HEK293 (cell line): ENCODE results near the gene GUCA1A.

ENCODE experiments used
- BCL11A ChIP-seq: fragments of 450-650 bp; formaldehyde crosslinking; IDR thresholded peaks from 2 replicates; pipeline ENCODE4 v1.5.1; 2016; ENCODE audit warnings: low read depth, missing biosample characterization, missing genetic modification characterization
- FEZF1 ChIP-seq: fragments of 450-650 bp; formaldehyde crosslinking; IDR thresholded peaks from 2 replicates; pipeline ENCODE4 v1.5.1; 2016; ENCODE audit warnings: missing biosample characterization, missing genetic modification characterization
- GLIS1 ChIP-seq: fragments of 450-650 bp; formaldehyde crosslinking; IDR thresholded peaks from 2 replicates; pipeline ENCODE4 v1.5.1; 2016; ENCODE audit warnings: missing biosample characterization, missing genetic modification characterization
- KLF7 ChIP-seq: fragments of 450-650 bp; formaldehyde crosslinking; IDR thresholded peaks from 2 replicates; pipeline ENCODE4 v1.5.1; 2016; ENCODE audit warnings: missing biosample characterization, missing genetic modification characterization, borderline replicate concordance
- SCRT1 ChIP-seq: fragments of 450-650 bp; formaldehyde crosslinking; IDR thresholded peaks from 2 replicates; pipeline ENCODE4 v1.5.1; 2016; ENCODE audit warnings: missing biosample characterization, missing genetic modification characterization, borderline replicate concordance
- SP2 ChIP-seq: fragments of 450-650 bp; formaldehyde crosslinking; IDR thresholded peaks from 2 replicates; pipeline ENCODE4 v1.5.1; 2016; ENCODE audit warnings: missing biosample characterization, missing genetic modification characterization
- YY2 ChIP-seq: fragments of 450-650 bp; formaldehyde crosslinking; IDR thresholded peaks from 2 replicates; pipeline ENCODE4 v1.5.1; 2016; ENCODE audit warnings: missing biosample characterization, missing genetic modification characterization
- ZBTB20 ChIP-seq: fragments of 450-650 bp; formaldehyde crosslinking; IDR thresholded peaks from 2 replicates; pipeline ENCODE4 v1.5.1; 2016; ENCODE audit warnings: missing biosample characterization, missing genetic modification characterization
- ZNF133 ChIP-seq: fragments of 450-650 bp; formaldehyde crosslinking; IDR thresholded peaks from 2 replicates; pipeline ENCODE4 v1.5.1; 2016; ENCODE audit warnings: missing biosample characterization, missing genetic modification characterization
- ZNF155 ChIP-seq: fragments of 450-650 bp; formaldehyde crosslinking; IDR thresholded peaks from 2 replicates; pipeline ENCODE4 v1.5.1; 2016; ENCODE audit warnings: missing biosample characterization, missing genetic modification characterization
- ZNF311 ChIP-seq: fragments of 450-650 bp; formaldehyde crosslinking; IDR thresholded peaks from 2 replicates; pipeline ENCODE4 v1.5.1; 2017; ENCODE audit warnings: missing biosample characterization, missing genetic modification characterization, borderline replicate concordance
- ZNF324 ChIP-seq: fragments of 450-650 bp; formaldehyde crosslinking; IDR thresholded peaks from 2 replicates; pipeline ENCODE4 v1.5.1; 2016; ENCODE audit warnings: missing biosample characterization, missing genetic modification characterization
- ZNF335 ChIP-seq: fragments of 450-650 bp; formaldehyde crosslinking; conservative IDR thresholded peaks from 2 replicates; pipeline ENCODE4 v1.5.1; 2016; ENCODE audit warnings: missing biosample characterization, missing genetic modification characterization
- ZNF354C ChIP-seq: fragments of 450-650 bp; formaldehyde crosslinking; IDR thresholded peaks from 2 replicates; pipeline ENCODE4 v1.5.1; 2016; ENCODE audit warnings: missing biosample characterization, missing genetic modification characterization, low read depth, borderline replicate concordance
- ZNF404 ChIP-seq: fragments of 450-650 bp; formaldehyde crosslinking; IDR thresholded peaks from 2 replicates; pipeline ENCODE4 v1.5.1; 2017; ENCODE audit warnings: missing biosample characterization, missing genetic modification characterization
- ZNF426 ChIP-seq: fragments of 450-650 bp; formaldehyde crosslinking; IDR thresholded peaks from 2 replicates; pipeline ENCODE4 v1.5.1; 2017; ENCODE audit warnings: missing biosample characterization, missing genetic modification characterization, mild to moderate bottlenecking, inconsistent platforms, moderate library complexity
- ZNF501 ChIP-seq: fragments of 450-650 bp; formaldehyde crosslinking; IDR thresholded peaks from 2 replicates; pipeline ENCODE4 v1.5.1; 2016; ENCODE audit warnings: missing biosample characterization, missing genetic modification characterization
- ZNF585B ChIP-seq: fragments of 450-650 bp; formaldehyde crosslinking; IDR thresholded peaks from 2 replicates; pipeline ENCODE4 v1.5.1; 2016; ENCODE audit warnings: missing biosample characterization, missing genetic modification characterization
- ZNF654 ChIP-seq: fragments of 450-650 bp; formaldehyde crosslinking; IDR thresholded peaks from 2 replicates; pipeline ENCODE4 v1.5.1; 2016; ENCODE audit warnings: low read depth, missing biosample characterization, missing genetic modification characterization
- ZNF664 ChIP-seq: fragments of 450-650 bp; formaldehyde crosslinking; IDR thresholded peaks from 2 replicates; pipeline ENCODE4 v1.5.1; 2016; ENCODE audit warnings: missing biosample characterization, missing genetic modification characterization
- ZNF747 ChIP-seq: fragments of 450-650 bp; formaldehyde crosslinking; IDR thresholded peaks from 2 replicates; pipeline ENCODE4 v1.5.1; 2016; ENCODE audit warnings: missing biosample characterization, missing genetic modification characterization
- ZNF76 ChIP-seq: fragments of 450-650 bp; formaldehyde crosslinking; IDR thresholded peaks from 2 replicates; pipeline ENCODE4; 2016; ENCODE audit warnings: low read depth, missing biosample characterization, missing genetic modification characterization, borderline replicate concordance
- ZNF768 ChIP-seq: fragments of 450-650 bp; formaldehyde crosslinking; IDR thresholded peaks from 2 replicates; pipeline ENCODE4 v1.5.1; 2018; ENCODE audit warnings: missing biosample characterization, mild to moderate bottlenecking, missing genetic modification characterization
- ZNF792 ChIP-seq: fragments of 450-650 bp; formaldehyde crosslinking; IDR thresholded peaks from 2 replicates; pipeline ENCODE4 v1.5.1; 2016; ENCODE audit warnings: missing biosample characterization, missing genetic modification characterization
- ZSCAN30 ChIP-seq: fragments of 450-650 bp; IDR thresholded peaks from 2 replicates; pipeline ENCODE4 v1.5.1; 2018; ENCODE audit warnings: missing biosample characterization, mild to moderate bottlenecking, missing genetic modification characterization, moderate library complexity
- ZXDB ChIP-seq: fragments of 450-650 bp; formaldehyde crosslinking; IDR thresholded peaks from 2 replicates; pipeline ENCODE4 v1.5.1; 2016; ENCODE audit warnings: missing biosample characterization, missing genetic modification characterization
- TF ChIP-seq, protein P1 (sequence below): fragments of 450-650 bp; formaldehyde crosslinking; IDR thresholded peaks from 2 replicates; pipeline ENCODE4 v1.5.1; 2016; ENCODE audit warnings: missing biosample characterization, missing genetic modification characterization, borderline replicate concordance
- TF ChIP-seq, protein P2 (sequence below): fragments of 450-650 bp; formaldehyde crosslinking; IDR thresholded peaks from 2 replicates; pipeline ENCODE4; 2016; ENCODE audit warnings: missing biosample characterization, missing genetic modification characterization
- TF ChIP-seq, protein P3 (sequence below): fragments of 450-650 bp; formaldehyde crosslinking; IDR thresholded peaks from 2 replicates; pipeline ENCODE4 v1.5.1; 2016; ENCODE audit warnings: missing biosample characterization, missing genetic modification characterization, borderline replicate concordance
- TF ChIP-seq, protein P4 (sequence below): fragments of 450-650 bp; formaldehyde crosslinking; IDR thresholded peaks from 2 replicates; pipeline ENCODE4 v1.5.1; 2017; ENCODE audit warnings: missing biosample characterization, missing genetic modification characterization
- TF ChIP-seq, protein P5 (sequence below): fragments of 450-650 bp; formaldehyde crosslinking; IDR thresholded peaks from 2 replicates; pipeline ENCODE4 v1.5.1; 2016; ENCODE audit warnings: missing biosample characterization, missing genetic modification characterization
- TF ChIP-seq, protein P6 (sequence below): fragments of 450-650 bp; formaldehyde crosslinking; IDR thresholded peaks from 2 replicates; pipeline ENCODE4 v1.5.1; 2016; ENCODE audit warnings: missing biosample characterization, missing genetic modification characterization

The GUCA1A gene

DNA sequence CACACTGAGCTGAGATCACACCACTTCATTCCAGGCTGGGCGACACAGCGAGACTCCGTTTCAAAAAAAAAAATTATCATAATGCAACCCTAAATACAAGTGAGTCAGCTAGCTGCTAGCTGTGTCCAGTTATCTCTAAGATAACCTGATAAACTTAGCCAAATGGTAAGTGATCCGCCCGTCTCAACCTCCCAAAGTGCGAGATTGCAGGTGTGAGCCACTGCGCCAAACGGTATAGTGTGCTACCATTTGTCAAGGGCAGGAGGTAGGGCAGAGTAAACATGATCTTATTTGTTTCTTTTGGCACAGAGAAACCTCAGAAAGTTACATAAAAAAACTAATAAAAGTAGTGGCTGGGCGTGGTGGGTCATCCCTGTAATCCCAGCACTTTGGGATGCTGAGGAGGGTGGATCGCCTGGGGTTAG is 26.0 kb upstream of the GUCA1A start (continued):
- TF ChIP-seq SCRT1 (tag by site-specific recombination), result no peak
- no peak for TF ChIP-seq BCL11A (tag by site-specific recombination)
- TF ChIP-seq ZNF792, result no peak
- no peak for TF ChIP-seq ZNF747 (tag by site-specific recombination)
- no peak for TF ChIP-seq ZNF76 (tag by site-specific recombination)
- no peak for TF ChIP-seq ZNF311 (tag by site-specific recombination)
- peak; percentile 46; the same call in 1 of the 2 replicates for TF ChIP-seq ZSCAN30 (tag by site-specific recombination)
- TF ChIP-seq ZXDB (tag by site-specific recombination), result peak; percentile 88
- no peak for TF ChIP-seq ZNF585B
- no peak for TF ChIP-seq YY2
- TF ChIP-seq, protein P1, sequence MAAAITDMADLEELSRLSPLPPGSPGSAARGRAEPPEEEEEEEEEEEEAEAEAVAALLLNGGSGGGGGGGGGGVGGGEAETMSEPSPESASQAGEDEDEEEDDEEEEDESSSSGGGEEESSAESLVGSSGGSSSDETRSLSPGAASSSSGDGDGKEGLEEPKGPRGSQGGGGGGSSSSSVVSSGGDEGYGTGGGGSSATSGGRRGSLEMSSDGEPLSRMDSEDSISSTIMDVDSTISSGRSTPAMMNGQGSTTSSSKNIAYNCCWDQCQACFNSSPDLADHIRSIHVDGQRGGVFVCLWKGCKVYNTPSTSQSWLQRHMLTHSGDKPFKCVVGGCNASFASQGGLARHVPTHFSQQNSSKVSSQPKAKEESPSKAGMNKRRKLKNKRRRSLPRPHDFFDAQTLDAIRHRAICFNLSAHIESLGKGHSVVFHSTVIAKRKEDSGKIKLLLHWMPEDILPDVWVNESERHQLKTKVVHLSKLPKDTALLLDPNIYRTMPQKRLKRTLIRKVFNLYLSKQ (tag by site-specific recombination), result no peak
- TF ChIP-seq KLF7 (tag by site-specific recombination), result peak; percentile 97; the same call in 1 of the 2 replicates
- TF ChIP-seq, protein P2, sequence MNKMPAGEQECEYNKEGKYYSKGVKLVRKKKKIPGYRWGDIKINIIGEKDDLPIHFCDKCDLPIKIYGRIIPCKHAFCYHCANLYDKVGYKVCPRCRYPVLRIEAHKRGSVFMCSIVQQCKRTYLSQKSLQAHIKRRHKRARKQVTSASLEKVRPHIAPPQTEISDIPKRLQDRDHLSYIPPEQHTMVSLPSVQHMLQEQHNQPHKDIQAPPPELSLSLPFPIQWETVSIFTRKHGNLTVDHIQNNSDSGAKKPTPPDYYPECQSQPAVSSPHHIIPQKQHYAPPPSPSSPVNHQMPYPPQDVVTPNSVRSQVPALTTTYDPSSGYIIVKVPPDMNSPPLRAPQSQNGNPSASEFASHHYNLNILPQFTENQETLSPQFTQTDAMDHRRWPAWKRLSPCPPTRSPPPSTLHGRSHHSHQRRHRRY (tag by site-specific recombination), result no peak
- TF ChIP-seq ZBTB20 (tag by site-specific recombination), result no peak
- TF ChIP-seq ZNF155, result no peak
- TF ChIP-seq, protein P3, sequence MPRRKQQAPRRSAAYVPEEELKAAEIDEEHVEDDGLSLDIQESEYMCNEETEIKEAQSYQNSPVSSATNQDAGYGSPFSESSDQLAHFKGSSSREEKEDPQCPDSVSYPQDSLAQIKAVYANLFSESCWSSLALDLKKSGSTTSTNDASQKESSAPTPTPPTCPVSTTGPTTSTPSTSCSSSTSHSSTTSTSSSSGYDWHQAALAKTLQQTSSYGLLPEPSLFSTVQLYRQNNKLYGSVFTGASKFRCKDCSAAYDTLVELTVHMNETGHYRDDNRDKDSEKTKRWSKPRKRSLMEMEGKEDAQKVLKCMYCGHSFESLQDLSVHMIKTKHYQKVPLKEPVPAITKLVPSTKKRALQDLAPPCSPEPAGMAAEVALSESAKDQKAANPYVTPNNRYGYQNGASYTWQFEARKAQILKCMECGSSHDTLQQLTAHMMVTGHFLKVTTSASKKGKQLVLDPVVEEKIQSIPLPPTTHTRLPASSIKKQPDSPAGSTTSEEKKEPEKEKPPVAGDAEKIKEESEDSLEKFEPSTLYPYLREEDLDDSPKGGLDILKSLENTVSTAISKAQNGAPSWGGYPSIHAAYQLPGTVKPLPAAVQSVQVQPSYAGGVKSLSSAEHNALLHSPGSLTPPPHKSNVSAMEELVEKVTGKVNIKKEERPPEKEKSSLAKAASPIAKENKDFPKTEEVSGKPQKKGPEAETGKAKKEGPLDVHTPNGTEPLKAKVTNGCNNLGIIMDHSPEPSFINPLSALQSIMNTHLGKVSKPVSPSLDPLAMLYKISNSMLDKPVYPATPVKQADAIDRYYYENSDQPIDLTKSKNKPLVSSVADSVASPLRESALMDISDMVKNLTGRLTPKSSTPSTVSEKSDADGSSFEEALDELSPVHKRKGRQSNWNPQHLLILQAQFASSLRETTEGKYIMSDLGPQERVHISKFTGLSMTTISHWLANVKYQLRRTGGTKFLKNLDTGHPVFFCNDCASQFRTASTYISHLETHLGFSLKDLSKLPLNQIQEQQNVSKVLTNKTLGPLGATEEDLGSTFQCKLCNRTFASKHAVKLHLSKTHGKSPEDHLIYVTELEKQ (tag by site-specific recombination), result no peak
- no peak for TF ChIP-seq ZNF335 (tag by site-specific recombination)
- no peak for TF ChIP-seq ZNF133 (tag by site-specific recombination)
- TF ChIP-seq, protein P4, sequence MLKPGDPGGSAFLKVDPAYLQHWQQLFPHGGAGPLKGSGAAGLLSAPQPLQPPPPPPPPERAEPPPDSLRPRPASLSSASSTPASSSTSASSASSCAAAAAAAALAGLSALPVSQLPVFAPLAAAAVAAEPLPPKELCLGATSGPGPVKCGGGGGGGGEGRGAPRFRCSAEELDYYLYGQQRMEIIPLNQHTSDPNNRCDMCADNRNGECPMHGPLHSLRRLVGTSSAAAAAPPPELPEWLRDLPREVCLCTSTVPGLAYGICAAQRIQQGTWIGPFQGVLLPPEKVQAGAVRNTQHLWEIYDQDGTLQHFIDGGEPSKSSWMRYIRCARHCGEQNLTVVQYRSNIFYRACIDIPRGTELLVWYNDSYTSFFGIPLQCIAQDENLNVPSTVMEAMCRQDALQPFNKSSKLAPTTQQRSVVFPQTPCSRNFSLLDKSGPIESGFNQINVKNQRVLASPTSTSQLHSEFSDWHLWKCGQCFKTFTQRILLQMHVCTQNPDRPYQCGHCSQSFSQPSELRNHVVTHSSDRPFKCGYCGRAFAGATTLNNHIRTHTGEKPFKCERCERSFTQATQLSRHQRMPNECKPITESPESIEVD (tag by site-specific recombination), result peak; percentile 75; the same call in 1 of the 2 replicates
- no peak for TF ChIP-seq ZNF324 (tag by site-specific recombination)
- TF ChIP-seq ZNF426, result no peak
- TF ChIP-seq ZNF654, result no peak
- TF ChIP-seq, protein P5, sequence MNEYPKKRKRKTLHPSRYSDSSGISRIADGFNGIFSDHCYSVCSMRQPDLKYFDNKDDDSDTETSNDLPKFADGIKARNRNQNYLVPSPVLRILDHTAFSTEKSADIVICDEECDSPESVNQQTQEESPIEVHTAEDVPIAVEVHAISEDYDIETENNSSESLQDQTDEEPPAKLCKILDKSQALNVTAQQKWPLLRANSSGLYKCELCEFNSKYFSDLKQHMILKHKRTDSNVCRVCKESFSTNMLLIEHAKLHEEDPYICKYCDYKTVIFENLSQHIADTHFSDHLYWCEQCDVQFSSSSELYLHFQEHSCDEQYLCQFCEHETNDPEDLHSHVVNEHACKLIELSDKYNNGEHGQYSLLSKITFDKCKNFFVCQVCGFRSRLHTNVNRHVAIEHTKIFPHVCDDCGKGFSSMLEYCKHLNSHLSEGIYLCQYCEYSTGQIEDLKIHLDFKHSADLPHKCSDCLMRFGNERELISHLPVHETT (tag by site-specific recombination), result peak; percentile 44; the same call in 1 of the 2 replicates
- TF ChIP-seq SP2 (tag by site-specific recombination), result no peak
- TF ChIP-seq, protein P6, sequence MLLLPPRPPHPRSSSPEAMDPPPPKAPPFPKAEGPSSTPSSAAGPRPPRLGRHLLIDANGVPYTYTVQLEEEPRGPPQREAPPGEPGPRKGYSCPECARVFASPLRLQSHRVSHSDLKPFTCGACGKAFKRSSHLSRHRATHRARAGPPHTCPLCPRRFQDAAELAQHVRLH (tag by site-specific recombination), result no peak
- peak; percentile 68 for TF ChIP-seq FEZF1 (tag by site-specific recombination)
- TF ChIP-seq GLIS1, result peak; percentile 76
- no peak for TF ChIP-seq ZNF354C (tag by site-specific recombination)
- TF ChIP-seq ZNF664 (tag by site-specific recombination), result no peak
- TF ChIP-seq ZNF404 (tag by site-specific recombination), result no peak
- TF ChIP-seq ZNF768 (tag by site-specific recombination), result no peak
- peak; percentile 47; the same call in 1 of the 2 replicates for TF ChIP-seq ZNF501
